Measurements from ENCODE around the gene NUP188.

The NUP188 gene

DNA sequence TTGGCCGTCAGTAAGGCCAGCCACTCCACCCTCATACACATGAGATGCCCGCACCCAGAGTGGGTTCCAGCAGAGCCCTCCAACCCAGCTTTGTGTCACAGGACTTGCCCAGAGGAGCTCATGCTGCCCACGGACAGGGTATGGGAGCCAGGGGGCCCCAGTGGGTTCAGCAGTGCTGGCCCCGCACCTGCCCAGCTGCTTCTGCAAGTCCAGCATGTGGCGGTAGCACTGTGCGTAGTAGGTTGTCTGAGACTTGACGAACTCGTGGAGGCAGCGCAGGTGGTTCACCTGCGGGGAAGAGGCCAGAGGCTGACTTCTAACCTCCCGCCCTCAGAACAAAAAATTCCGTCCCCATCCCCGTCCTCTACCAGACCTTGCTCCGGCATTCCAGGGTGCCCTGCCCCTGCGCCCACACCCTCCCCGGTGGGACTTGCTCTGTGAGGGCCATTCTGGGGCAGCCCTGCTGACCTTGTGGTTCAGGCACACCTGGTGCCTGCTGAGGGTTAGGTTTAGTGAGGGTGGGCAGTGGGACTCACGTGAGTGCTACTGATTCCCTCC is 62.2 kb downstream of the NUP188 start:
- Mint-ChIP-seq H3K9me3 (no peaks in the 10 kb centered on the region), H3K27ac (no peak overlapping the region), H3K4me1 (peaks cover 26% of the 10 kb centered on the region), H3K36me3 (ENCODE audit: low read depth) (peaks cover 34% of the 10 kb centered on the region), H3K4me3 (no peak overlapping the region), H3K27me3 (ENCODE audit: low read depth, poor library complexity) (peaks cover 2% of the 10 kb centered on the region)
- DNase-seq, result no peak
- TF ChIP-seq, protein P1, sequence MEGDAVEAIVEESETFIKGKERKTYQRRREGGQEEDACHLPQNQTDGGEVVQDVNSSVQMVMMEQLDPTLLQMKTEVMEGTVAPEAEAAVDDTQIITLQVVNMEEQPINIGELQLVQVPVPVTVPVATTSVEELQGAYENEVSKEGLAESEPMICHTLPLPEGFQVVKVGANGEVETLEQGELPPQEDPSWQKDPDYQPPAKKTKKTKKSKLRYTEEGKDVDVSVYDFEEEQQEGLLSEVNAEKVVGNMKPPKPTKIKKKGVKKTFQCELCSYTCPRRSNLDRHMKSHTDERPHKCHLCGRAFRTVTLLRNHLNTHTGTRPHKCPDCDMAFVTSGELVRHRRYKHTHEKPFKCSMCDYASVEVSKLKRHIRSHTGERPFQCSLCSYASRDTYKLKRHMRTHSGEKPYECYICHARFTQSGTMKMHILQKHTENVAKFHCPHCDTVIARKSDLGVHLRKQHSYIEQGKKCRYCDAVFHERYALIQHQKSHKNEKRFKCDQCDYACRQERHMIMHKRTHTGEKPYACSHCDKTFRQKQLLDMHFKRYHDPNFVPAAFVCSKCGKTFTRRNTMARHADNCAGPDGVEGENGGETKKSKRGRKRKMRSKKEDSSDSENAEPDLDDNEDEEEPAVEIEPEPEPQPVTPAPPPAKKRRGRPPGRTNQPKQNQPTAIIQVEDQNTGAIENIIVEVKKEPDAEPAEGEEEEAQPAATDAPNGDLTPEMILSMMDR (IDR thresholded peaks at IDR 0.05), result no peak

DNA sequence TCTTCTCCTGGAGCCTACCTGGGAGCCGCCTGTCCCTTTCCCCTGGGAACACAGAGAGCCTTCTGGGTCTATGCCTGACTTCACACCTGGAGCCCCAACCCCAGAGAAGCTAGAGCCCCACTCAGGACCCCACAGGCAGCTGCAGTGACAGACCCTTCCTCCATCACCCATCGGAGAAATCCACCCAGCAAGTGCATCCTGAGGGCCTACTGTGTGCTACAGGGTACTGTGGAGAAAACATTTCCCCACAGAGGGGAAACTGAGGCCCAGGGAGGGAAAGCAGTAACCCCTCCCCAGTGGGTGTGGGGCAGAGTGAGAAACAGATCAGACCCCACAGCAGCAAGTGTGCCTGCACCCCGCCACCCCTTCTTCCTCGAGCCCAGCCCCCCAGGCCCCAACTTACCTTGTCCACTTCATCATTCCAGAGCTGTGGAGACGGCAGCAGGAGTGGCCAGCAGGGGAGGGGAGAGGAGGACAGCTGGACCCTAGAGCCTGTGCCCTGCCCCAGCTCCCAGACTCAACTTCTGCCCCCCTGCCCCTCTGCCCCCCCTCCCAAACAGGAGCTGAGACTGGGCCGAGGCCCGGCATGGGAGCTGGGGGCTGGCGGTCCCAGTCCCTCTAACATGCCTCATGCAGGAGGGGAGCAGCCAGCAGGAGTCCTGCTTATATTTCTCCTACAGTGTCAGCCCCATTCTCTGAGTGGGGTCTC is 62.9 kb downstream of the NUP188 start:
- Mint-ChIP-seq H3K4me1 (peaks cover 26% of the 10 kb centered on the region), H3K27ac (no peak overlapping the region), H3K36me3 (ENCODE audit: low read depth) (peaks cover 34% of the 10 kb centered on the region), H3K4me3 (no peak overlapping the region), H3K27me3 (ENCODE audit: low read depth, poor library complexity) (peaks cover 5% of the 10 kb centered on the region), H3K9me3 (no peaks in the 10 kb centered on the region)
- TF ChIP-seq, protein P1 (IDR thresholded peaks at IDR 0.05), result no peak
- no peak for DNase-seq

DNA sequence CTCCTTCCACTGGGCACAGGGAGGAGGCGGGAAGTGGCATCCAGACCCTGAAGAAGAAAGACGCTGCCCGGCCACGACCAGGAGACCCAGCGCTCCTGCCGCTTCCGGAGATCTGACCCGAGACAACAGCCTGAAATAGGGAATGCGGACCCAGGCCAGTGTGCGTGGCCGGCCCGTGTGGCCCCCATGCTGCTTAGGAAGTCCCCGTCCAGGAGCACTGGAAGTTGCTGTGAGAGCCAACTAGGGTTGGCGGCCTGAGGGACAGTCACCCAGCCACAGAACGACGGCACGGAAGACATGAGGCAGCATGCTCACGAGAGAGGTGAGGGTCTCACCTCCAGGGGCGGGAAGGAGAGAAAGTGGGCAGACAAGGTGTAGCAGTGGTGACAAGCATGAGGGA is 63.7 kb downstream of the NUP188 start:
- H3K4me3 Mint-ChIP-seq, result no peak overlapping the region
- no peaks in the 10 kb centered on the region for H3K9me3 Mint-ChIP-seq
- H3K36me3 Mint-ChIP-seq (ENCODE audit: low read depth), result peaks cover 35% of the 10 kb centered on the region
- peaks cover 5% of the 10 kb centered on the region for H3K27me3 Mint-ChIP-seq (ENCODE audit: low read depth, poor library complexity)
- TF ChIP-seq, protein P1 (IDR thresholded peaks at IDR 0.05), result no peak
- H3K27ac Mint-ChIP-seq, result peak overlapping the region; percentile 96
- DNase-seq, result no peak
- peaks cover 26% of the 10 kb centered on the region for H3K4me1 Mint-ChIP-seq

DNA sequence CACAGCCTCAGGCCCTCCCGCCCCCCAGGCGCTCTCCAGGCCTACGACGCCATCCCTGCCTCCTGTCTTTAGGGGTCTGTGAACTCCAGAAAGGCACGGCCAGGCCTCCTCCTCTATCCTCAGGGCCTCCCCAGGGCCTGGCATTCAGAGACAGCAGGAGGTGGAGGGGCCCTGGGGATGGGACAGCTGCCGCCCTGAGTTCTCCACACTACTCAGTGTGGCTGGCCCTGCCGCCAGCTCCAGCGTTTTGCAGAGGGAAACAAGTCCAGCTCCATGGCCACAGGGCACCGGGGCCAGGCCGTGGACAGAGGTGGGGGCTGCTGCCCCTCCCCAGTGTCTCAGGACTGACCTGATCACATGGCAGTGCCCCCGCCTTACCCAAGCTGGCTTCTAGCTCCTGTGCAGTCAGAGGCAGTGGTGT is 64.3 kb downstream of the NUP188 start:
- peak overlapping the region; percentile 96 for H3K27ac Mint-ChIP-seq
- peaks cover 35% of the 10 kb centered on the region for H3K36me3 Mint-ChIP-seq (ENCODE audit: low read depth)
- H3K4me1 Mint-ChIP-seq, result peaks cover 26% of the 10 kb centered on the region
- peaks cover 5% of the 10 kb centered on the region for H3K27me3 Mint-ChIP-seq (ENCODE audit: low read depth, poor library complexity)
- TF ChIP-seq, protein P1 (IDR thresholded peaks at IDR 0.05), result no peak
- DNase-seq, result no peak
- H3K4me3 Mint-ChIP-seq, result no peak overlapping the region
- no peaks in the 10 kb centered on the region for H3K9me3 Mint-ChIP-seq

DNA sequence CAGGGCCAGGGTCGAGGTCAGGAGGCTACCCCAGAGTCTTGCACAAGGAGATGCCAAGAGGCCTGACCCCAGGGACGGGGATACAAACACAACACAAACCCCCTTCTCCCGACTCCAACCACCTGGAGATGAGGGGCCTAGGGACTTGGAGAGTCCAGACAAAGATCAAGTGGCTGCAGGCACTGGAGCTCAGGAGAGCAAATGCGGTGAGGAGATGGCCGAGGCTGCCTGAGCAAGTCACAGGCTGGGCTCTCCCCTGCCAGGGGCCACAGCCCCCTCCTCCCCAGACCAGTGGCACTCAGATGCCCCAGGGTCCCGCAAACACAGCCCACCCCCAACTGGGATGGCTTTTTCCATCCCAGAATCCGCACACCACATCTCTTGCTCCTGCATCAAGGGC is 64.8 kb downstream of the NUP188 start:
- Mint-ChIP-seq H3K4me3 (no peak overlapping the region), H3K27ac (peak overlapping the region; percentile 96), H3K4me1 (peaks cover 26% of the 10 kb centered on the region), H3K27me3 (ENCODE audit: low read depth, poor library complexity) (peaks cover 5% of the 10 kb centered on the region), H3K9me3 (no peaks in the 10 kb centered on the region), H3K36me3 (ENCODE audit: low read depth) (peaks cover 35% of the 10 kb centered on the region)
- TF ChIP-seq, protein P1 (IDR thresholded peaks at IDR 0.05), result no peak
- no peak for DNase-seq
